Mammary epithelial cell (primary cell): ENCODE results near the gene PARVB.

Experiments used
- EZH2 ChIP-seq: IDR thresholded peaks from 2 replicates; pipeline ENCODE4 v1.6.1; 2012; ENCODE audit warnings: low read length, inconsistent platforms, borderline replicate concordance
- TF ChIP-seq, protein P1 (sequence below), 2 donors: IDR thresholded peaks in 1 of 2; conservative IDR thresholded peaks in 1 of 2; 2 replicates each; pipeline ENCODE4 v1.5.1; 2011 to 2012; ENCODE audit warnings: inconsistent platforms in 2 of 2, low read length in 2 of 2, mild to moderate bottlenecking in 2 of 2, control low read depth in 1 of 2, low read depth in 1 of 2; ENCODE audit not compliant: insufficient read depth in 1 of 2; ENCODE audit errors: extremely low read depth in 1 of 2

DNA sequence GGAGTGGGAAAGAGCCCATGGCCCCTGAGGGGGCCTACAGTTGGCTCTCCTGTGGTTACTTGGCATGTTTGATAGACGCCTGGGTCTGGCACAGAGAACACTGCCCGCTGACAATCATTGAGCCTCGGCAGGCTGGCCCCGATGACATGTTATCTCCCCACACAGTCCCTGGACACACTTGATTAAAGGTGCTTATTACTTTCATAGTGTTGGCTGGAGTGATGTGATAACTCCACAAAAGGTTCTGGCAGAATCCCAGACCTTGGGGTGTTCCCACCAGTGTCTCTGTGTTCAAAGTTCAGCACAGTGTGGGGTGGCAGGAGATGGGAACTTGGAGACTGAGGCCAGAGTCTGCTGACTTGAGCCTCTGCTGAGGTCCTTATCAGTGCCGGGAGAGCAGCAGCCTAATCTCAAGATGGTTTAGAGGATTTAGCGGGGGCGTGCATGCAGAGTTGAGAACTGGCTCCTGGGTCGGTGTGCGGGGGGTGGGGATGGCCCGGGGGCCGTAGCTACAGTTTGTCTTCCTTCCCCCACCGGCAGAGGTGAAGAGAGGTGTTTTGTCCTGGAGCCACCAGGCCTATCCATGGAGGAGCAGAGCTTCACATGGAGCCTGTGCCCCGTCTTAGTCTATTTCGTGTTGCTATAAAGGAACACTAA is 22.5 kb downstream of the PARVB start:
- TF ChIP-seq, protein P1, sequence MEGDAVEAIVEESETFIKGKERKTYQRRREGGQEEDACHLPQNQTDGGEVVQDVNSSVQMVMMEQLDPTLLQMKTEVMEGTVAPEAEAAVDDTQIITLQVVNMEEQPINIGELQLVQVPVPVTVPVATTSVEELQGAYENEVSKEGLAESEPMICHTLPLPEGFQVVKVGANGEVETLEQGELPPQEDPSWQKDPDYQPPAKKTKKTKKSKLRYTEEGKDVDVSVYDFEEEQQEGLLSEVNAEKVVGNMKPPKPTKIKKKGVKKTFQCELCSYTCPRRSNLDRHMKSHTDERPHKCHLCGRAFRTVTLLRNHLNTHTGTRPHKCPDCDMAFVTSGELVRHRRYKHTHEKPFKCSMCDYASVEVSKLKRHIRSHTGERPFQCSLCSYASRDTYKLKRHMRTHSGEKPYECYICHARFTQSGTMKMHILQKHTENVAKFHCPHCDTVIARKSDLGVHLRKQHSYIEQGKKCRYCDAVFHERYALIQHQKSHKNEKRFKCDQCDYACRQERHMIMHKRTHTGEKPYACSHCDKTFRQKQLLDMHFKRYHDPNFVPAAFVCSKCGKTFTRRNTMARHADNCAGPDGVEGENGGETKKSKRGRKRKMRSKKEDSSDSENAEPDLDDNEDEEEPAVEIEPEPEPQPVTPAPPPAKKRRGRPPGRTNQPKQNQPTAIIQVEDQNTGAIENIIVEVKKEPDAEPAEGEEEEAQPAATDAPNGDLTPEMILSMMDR (conservative IDR thresholded peaks at IDR 0.05 in 1 of 2, IDR thresholded peaks at IDR 0.05 in 1 of 2; ENCODE audit: extremely low read depth in 1 of 2, insufficient read depth in 1 of 2, low read depth in 1 of 2, low read length in 2 of 2) = no peak
- TF ChIP-seq EZH2 = no peak
